Skeletal muscle tissue (tissue), 4 donors: Measurements from ENCODE around the gene KIF18B. TPM values are rescaled to one million over a fixed set of nuclear protein-coding genes. Genes with fewer than 3 reads are reported as not detected.
A peak's percentile ranks its signal among the peaks of the same experiment; 100 is the strongest.

Source experiments
- H3K27ac ChIP-seq: one replicate; pipeline ENCODE4 v1.7.0; 2013; ENCODE audit warnings: mild to moderate bottlenecking, low read depth, low read length, inconsistent platforms
- H3K27me3 ChIP-seq, 3 donors: one replicate each; pipeline ENCODE4 v1.7.0; 2013; ENCODE audit warnings: low read length in 3 of 3; ENCODE audit not compliant: control insufficient read depth in 3 of 3, insufficient read depth in 3 of 3
- H3K36me3 ChIP-seq, 3 donors: one replicate each; pipeline ENCODE4 v1.7.0; 2013; ENCODE audit warnings: low read length in 3 of 3; ENCODE audit not compliant: control insufficient read depth in 3 of 3, insufficient read depth in 3 of 3
- H3K4me1 ChIP-seq, 3 donors: one replicate each; pipeline ENCODE4 v1.7.0; 2013; ENCODE audit warnings: low read length in 3 of 3, mild to moderate bottlenecking in 3 of 3; ENCODE audit not compliant: control insufficient read depth in 3 of 3, insufficient read depth in 3 of 3
- H3K4me3 ChIP-seq, 3 donors: one replicate each; pipeline ENCODE4 v1.7.0; 2013; ENCODE audit warnings: low read length in 3 of 3
- H3K9ac ChIP-seq, 3 donors: one replicate each; pipeline ENCODE4 v1.7.0; 2013; ENCODE audit warnings: low read length in 3 of 3, mild to moderate bottlenecking in 3 of 3, moderate library complexity in 2 of 3, low read depth in 1 of 3
- H3K9me3 ChIP-seq, 3 donors: one replicate each; pipeline ENCODE4 v1.7.0; 2013; ENCODE audit warnings: low read length in 3 of 3; ENCODE audit not compliant: control insufficient read depth in 3 of 3
- total RNA-seq: library from RNA; depleted of rRNA; stranded (reverse); fragments of >200 nt; gene quantifications from one replicate; pipeline ENCODE4 v1.2.3, GENCODE V29; 2014
- donor health status: Osteomylitis.

KIF18B gene
- total RNA-seq, 1 donor from 2014 or later, result 1.0 TPM

DNA sequence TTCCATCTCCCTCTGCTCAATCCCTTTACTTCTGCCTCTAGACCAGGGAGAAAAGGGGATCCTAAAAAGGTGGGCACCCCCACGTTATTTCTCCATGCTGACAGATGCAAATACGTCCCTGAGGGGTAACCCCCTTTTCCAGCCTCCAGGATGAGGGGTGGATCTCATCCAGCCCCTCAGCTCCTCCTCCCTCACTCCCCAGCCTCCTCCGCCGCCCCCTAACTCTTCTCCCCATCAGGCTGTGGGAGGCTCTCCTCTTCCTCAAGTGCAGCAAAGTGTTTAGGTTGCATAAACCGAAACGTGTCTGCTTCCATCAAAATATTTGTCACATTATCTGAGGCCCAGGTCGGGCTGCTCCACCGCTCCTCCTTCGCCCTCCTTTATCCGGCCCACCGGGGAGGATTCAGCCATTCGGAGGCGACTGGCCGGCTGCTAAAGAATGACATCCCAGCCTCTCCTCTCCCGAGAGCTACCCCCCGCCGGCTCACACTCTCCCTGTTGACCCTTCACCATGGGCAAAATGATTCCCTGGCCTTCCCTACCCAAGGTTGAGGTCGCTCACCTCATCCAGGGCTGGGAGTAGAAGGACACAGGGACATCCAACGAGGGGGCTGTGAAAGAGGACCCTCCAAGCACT, 21.7 kb upstream of the KIF18B start:
- no peaks in the 10 kb centered on the region for H3K9me3 ChIP-seq
- H3K4me1 ChIP-seq, result peaks cover 11 to 22% (median 22%) of the 10 kb centered on the region in 3 donors
- H3K27ac ChIP-seq, result no peak overlapping the region
- peak overlapping the region in 1 of 3 donors; percentile 8 for H3K9ac ChIP-seq
- H3K4me3 ChIP-seq, result no peak overlapping the region
- H3K27me3 ChIP-seq, result peaks cover 44 to 58% (median 46%) of the 10 kb centered on the region in 3 donors
- no peaks in the 10 kb centered on the region for H3K36me3 ChIP-seq

DNA sequence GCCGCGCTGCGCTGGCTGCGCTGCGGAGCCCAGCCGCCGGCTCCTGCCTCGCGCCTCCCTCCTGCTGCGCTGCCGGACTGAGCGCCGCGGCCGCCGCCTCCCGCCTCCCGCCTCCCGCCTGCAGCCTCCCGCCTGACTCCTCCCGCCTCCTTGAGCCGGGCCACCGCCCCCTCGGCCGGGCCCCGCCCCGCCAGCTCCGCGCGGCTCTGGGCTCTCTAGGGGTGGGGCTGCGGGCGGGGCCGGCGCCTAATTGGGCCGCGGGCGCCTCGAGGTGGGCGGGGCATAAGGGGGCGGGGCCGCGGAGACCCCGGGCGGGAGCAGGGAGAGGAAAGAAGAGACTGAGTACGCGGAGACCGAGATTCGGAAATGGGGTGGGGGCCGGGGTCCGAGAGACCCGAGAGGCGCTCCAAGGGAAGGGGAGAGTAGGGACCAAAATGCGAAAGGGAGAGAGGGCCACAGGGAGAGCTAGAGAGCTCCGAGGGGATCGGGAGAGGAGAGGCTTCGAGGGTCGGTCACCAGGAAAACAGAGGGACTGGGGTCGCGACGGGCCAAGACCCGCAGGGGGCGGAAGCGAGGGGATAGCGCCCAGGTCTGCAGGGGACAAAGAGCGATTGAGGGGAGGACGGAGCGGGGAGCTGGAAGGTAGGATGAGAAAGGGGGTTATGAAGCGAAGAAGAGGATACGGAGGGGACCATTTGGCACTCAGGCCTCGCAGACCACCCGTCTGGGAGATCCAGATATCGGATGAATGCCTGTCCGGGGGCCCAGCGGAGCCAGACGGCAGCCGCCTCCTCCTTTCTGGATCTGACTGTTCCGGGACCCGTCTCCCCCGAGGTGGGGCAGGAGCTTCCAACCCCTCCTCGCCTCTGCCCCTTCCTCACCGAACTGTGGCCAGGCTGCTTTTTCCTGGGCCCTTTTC, 20.9 kb upstream of the KIF18B start, which contains the start of gene C1QL1:
TSS of gene C1QL1 (minus strand) at position 79 of the 919 bp plus-strand sequence. CDS start 255 bp downstream, outside the sequence.
- peak within 1 kb of the TSS; percentile 35 to 56 (median 36) for H3K4me3 ChIP-seq
- H3K9ac ChIP-seq, result peak within 1 kb of the TSS in 1 of 3 donors; percentile 8
- H3K9me3 ChIP-seq, result no peaks in the 10 kb centered on the region
- H3K27me3 ChIP-seq, result peaks cover 50 to 66% (median 53%) of the 10 kb centered on the region in 3 donors
- H3K36me3 ChIP-seq, result no peaks in the 10 kb centered on the region
- no peak within 1 kb of the TSS for H3K27ac ChIP-seq
- peaks cover 11 to 22% (median 22%) of the 10 kb centered on the region in 3 donors for H3K4me1 ChIP-seq

DNA sequence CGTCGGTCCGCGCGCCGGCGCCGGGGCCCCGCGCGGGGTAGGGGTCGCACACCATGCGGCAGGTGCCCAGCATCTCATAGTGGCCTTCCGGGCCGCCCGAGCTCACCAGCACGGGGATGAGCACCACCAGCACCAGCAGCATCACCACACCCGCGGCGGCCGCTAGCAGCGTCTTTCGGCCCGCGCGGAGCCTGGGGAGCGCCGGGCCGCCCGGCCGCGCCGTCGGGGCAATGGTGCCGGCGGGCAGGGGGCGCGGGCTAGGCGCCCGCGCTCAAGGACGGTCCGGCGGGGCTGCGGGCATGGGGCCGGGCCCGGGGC, 20.3 kb upstream of the KIF18B start:
- H3K27me3 ChIP-seq, result peaks cover 51 to 72% (median 57%) of the 10 kb centered on the region in 3 donors
- no peak overlapping the region for H3K4me3 ChIP-seq
- no peak overlapping the region for H3K27ac ChIP-seq
- no peaks in the 10 kb centered on the region for H3K36me3 ChIP-seq
- H3K4me1 ChIP-seq, result peaks cover 11 to 22% (median 22%) of the 10 kb centered on the region in 3 donors
- H3K9me3 ChIP-seq, result no peaks in the 10 kb centered on the region
- H3K9ac ChIP-seq, result no peak overlapping the region

DNA sequence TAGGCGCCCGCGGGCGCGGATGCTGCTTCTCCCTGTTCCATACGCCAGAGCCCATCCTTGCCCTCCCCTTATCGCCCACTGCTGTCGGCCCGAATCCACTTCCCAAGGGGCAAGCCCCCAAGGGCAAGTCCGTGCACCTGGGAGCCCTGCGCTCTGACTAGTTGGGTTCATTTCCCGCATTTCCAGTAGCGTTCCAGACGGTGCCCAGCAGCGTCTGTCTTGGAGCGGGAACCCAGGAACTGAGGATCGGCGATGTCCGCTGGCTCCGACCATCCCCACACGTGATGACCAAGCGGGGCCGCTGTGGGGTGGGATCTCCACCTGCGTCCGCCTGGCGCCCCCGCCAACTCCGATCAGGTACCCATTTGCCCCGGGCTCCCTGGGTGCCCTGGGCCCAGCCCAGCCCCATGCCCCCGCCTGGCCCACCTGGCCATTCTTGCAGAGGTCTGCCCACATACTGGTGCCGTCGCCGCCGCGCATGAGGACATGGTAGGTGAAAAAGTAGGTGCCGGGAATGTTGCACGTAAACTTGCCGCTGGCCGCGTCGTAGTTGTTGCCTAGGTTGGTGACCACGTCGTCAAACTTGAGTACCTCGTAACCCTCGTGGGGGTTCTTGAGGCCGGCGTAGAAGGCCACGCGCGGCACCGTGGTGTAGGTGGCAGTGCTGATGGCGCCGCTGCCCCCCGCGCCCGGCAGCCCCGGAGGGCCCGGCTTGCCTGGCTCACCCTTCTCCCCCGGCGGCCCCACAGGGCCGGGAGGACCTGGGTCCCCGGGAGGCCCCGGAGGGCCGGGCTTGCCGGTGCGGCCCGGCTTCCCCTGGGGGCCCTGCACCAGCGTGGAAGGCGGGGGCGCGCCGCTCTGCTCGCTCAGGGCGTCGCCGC, 19.7 kb upstream of the KIF18B start:
- Histone ChIP-seq H3K36me3 (no peaks in the 10 kb centered on the region), H3K27ac (no peak overlapping the region), H3K9me3 (no peaks in the 10 kb centered on the region), H3K4me1 (peaks cover 11 to 22% (median 22%) of the 10 kb centered on the region in 3 donors), H3K9ac (peak overlapping the region in 1 of 3 donors; percentile 16), H3K27me3 (peaks cover 52 to 74% (median 57%) of the 10 kb centered on the region in 3 donors), H3K4me3 (no peak overlapping the region)

DNA sequence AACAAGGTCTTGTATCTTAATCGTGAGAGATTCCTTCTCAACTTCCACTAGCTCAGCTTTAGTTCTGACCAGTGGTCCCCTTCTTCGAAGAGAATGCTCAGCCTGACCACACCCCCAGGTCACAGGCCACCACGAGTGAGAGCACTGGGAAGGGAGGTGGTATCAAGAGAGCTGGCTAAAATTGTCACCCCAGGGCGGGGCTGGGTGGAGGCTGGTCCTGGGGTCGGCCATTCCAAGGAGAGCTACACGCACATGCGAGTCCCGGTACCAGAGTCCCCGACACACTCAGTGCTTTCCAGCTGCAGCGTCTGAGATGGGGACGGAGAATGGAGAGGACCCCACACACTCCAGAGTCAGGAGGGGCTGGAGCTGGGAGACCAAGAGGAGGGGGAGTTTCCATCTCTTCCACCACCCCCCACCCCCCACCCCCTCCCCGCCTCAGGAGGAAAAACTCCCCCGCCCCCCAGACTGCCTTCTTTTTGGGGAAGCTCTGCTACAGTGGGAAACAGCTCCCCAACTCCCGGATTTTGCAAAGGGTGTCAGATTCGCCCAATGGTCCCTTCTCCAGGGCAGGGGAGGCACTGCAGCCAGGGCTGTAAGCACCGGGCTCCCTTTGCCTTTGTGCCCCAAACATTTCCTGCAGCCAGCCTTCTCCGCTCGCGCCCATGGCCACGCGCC, 18.9 kb upstream of the KIF18B start:
- Histone ChIP-seq H3K36me3 (no peaks in the 10 kb centered on the region), H3K4me3 (no peak overlapping the region), H3K9ac (peak overlapping the region in 1 of 3 donors; percentile 16), H3K27ac (no peak overlapping the region), H3K9me3 (no peaks in the 10 kb centered on the region), H3K4me1 (peaks cover 11 to 22% (median 22%) of the 10 kb centered on the region in 3 donors), H3K27me3 (peaks cover 51 to 74% (median 54%) of the 10 kb centered on the region in 3 donors)

DNA sequence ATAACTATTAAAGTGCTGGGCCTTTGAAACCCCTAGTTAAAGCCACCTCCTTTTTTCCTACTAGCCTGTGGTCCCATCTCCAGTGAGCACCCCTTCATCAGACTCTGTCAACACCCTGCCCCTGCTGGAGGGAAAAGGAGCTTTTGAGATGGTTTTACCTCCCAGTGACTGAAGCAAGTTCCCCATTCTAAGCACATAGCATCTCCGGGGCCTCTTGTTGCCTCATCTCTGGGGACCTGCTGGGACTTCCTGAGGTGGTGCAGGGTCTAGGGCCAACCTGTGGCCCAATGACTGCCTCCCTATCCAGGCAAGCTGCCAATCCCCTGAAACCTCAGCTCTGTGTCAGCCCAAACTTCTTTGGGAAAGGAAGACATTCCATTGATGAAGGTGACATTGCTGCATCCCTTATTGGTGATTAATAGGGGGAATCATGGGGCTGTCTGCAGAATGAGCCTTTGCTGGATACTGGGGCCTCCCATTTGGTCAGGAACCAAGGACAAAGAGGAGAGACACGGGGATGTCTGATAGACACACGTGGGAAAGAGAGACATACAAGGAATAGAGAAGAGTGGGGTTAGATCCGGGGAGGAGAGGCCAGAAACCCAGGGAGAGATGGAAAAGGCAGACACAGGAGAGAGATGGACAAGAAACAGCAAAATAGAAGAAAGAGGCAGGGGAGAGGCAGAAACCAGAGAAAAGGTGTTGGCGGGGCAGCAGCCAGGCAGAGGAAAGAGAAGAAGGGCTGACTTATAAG, 18.1 kb upstream of the KIF18B start:
- Histone ChIP-seq H3K27me3 (peaks cover 57 to 76% (median 59%) of the 10 kb centered on the region in 3 donors), H3K9me3 (no peaks in the 10 kb centered on the region), H3K9ac (no peak overlapping the region), H3K4me3 (no peak overlapping the region), H3K36me3 (no peaks in the 10 kb centered on the region), H3K4me1 (peaks cover 11 to 22% (median 22%) of the 10 kb centered on the region in 3 donors), H3K27ac (no peak overlapping the region)

DNA sequence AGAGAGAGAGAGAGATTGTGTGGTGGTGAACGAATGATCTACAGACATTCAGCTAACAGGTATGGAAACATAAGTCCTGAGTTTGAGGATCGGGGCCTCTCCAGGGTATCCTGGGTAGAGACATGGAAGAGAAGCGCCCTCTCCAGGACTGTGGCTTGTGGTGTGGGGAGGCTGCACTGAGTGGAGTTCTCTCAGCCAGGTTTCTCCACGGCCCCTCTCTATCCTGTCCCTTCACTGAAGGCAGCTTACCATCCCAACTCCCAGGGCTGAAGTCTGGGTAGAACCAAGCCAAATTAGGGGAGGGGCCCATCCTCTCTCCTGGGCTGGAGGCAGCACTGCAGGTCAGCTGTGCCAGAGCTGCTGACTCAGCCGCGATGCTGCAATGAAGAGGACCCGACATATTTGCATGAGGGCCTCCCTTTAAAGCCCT, 14.4 kb upstream of the KIF18B start:
- no peak overlapping the region for H3K9ac ChIP-seq
- H3K36me3 ChIP-seq, result no peaks in the 10 kb centered on the region
- no peak overlapping the region for H3K27ac ChIP-seq
- H3K27me3 ChIP-seq, result peaks cover 55 to 68% (median 59%) of the 10 kb centered on the region in 3 donors
- no peaks in the 10 kb centered on the region for H3K9me3 ChIP-seq
- H3K4me3 ChIP-seq, result no peak overlapping the region
- peaks cover 2 to 5% (median 3%) of the 10 kb centered on the region in 3 donors for H3K4me1 ChIP-seq

DNA sequence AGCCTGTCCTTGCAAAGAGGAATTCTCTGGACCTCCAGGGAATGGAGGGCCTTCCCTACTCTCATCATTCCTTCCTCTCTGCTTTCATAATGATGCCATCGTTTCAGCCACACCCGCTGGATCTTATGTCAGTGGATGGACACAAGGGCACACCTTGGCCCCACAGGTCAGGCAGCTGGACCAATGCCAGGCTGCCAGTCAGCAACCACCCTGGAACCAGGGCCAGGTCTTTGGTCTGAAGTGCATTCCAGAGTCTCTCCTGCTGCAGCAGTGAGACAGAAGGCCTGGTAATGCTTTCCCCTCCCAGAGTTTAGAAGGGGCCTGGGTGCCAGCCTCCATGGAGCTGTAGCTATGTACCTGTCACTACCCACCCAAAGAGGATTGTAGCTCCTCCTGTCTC, 13.1 kb upstream of the KIF18B start:
- H3K9ac ChIP-seq, result no peak overlapping the region
- H3K4me1 ChIP-seq, result peaks cover 0 to 2% (median 0%) of the 10 kb centered on the region in 3 donors
- H3K27ac ChIP-seq, result no peak overlapping the region
- H3K27me3 ChIP-seq, result peaks cover 53 to 66% (median 53%) of the 10 kb centered on the region in 3 donors
- no peaks in the 10 kb centered on the region for H3K36me3 ChIP-seq
- no peaks in the 10 kb centered on the region for H3K9me3 ChIP-seq
- no peak overlapping the region for H3K4me3 ChIP-seq
